Ecto neural progenitor cell (in vitro differentiated cells): ENCODE measurements around the gene CCDC69.

ENCODE experiments used
- DNase-seq: peaks from one replicate; pipeline ENCODE4 v3.0.0-alpha.2; 2018; ENCODE audit warnings: low spot score

Gene CCDC69

GRCh38 chr5:151222054-151222789 lies 1.7 kb downstream of the CCDC69 start:
- DNase-seq, result no peak

GRCh38 chr5:151221574-151221973 lies 2.3 kb downstream of the CCDC69 start:
- DNase-seq, result no peak

- no peak for DNase-seq
Observed at GRCh38 chr5:151219789-151220188, 4.1 kb downstream of the CCDC69 start.

GRCh38 chr5:151219138-151219537 lies 4.8 kb downstream of the CCDC69 start:
- no peak for DNase-seq

GRCh38 chr5:151218177-151218576 lies 5.7 kb downstream of the CCDC69 start:
- DNase-seq, result no peak

GRCh38 chr5:151216781-151217180 lies 7.1 kb downstream of the CCDC69 start:
- no peak for DNase-seq

- DNase-seq, result no peak
Observed at GRCh38 chr5:151215546-151215880, 8.4 kb downstream of the CCDC69 start.

- peak; percentile 40 for DNase-seq
Observed at GRCh38 chr5:151214614-151215545, 9.0 kb downstream of the CCDC69 start.

- DNase-seq, result peak; percentile 50
Observed at GRCh38 chr5:151213803-151214613, 9.9 kb downstream of the CCDC69 start.

- no peak for DNase-seq
Observed at GRCh38 chr5:151212406-151212798, 11.5 kb downstream of the CCDC69 start.

GRCh38 chr5:151208481-151208914 lies 15.4 kb downstream of the CCDC69 start:
- no peak for DNase-seq

- DNase-seq, result no peak
Observed at GRCh38 chr5:151205411-151205810, 18.5 kb downstream of the CCDC69 start.

- DNase-seq, result no peak
Observed at GRCh38 chr5:151204051-151204450, 19.8 kb downstream of the CCDC69 start.

- peak; percentile 21 for DNase-seq
Observed at GRCh38 chr5:151202381-151203139, 21.3 kb downstream of the CCDC69 start.

GRCh38 chr5:151200913-151201595 lies 22.8 kb downstream of the CCDC69 start:
- DNase-seq, result peak; percentile 43

GRCh38 chr5:151199581-151200185 lies 24.2 kb downstream of the CCDC69 start:
- peak; percentile 12 for DNase-seq

- peak; percentile 30 for DNase-seq
Observed at GRCh38 chr5:151198861-151199260, 25.0 kb downstream of the CCDC69 start.

GRCh38 chr5:151197291-151197600 lies 26.6 kb downstream of the CCDC69 start:
- DNase-seq, result peak; percentile 3

GRCh38 chr5:151196556-151197290 lies 27.2 kb downstream of the CCDC69 start:
- DNase-seq, result peak; percentile 3

GRCh38 chr5:151195622-151196021 lies 28.3 kb downstream of the CCDC69 start:
- no peak for DNase-seq
